Measurements from ENCODE around the gene FLT3.
"Not testable (repeated sequence)": the region's sequence is repeated elsewhere in the genome, so short reads cannot be mapped to it uniquely, and the experiment has no call there.

FLT3 gene

DNA sequence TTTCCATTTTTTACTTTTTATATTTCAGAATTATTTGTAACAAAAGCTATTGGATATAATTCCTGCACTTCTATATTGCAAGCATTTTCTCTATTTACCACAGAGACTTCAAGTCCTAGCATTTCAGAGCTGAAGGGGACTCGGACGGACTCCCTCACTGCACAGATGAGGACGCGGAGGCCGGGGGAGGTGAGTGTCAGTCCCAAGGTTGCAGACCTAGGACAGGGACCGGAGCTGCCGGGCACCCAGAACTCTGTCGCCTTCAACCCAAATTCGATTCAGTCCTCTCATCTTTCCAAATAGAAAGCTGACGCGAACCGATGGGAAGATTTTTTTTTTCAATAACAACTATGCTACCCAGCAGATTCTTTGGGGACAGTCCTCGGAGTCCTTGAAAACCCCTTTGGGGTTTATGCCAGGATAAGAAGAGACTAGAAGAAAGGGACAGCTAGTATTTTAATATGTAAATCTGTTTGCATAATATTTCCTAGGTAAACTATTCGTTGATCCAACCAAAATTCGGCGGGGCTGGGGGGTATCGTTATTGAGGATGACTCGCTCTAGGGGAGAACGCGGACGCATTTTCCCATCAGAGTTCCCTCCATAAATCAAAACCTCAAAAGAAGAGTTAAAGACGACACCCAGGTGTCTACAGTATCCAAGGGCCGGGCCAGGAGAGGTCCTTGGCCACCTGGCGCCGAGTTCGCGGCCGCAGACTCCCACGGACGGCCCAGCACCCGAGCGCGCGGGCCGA is 803 bp downstream of the FLT3 start:
- DNase-seq = no peak

DNA sequence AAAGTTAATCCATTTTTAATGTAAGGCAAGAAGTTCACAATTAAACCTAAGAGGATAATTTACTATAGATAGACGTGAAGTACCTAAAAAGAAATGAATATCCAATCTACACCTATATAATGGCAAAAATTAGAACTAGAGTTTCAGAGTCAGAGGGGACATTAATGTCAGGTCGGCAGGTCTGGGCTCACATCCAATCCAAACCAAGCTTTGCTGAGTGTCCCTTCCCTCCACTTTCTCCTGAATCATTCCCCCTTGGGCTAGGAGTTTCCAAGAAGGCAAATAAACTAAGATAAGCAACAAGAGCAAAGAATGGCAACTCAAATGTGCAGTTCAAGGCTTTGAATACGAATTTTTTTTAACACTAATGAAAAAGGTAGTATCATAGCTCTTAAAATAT is 2.9 kb downstream of the FLT3 start:
- DNase-seq = no peak

DNA sequence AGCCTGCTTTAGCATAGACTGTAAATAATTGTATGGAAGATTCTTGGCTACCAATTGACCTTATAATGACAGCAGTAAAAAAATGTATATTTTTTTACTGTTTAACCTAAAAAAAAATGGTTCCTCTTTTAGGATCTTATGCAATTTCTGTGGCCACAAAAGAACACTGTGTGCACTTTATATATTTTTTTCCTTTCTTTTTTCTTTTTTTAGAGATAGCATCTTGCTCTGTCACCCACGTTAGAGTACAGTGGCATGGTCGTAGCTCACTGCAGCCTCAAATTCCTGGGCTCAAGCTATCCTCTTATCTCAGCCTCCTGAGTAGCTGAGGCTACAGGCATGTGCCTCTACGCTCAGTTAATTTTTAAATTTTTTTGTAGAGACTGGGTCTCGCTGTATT is 6.1 kb downstream of the FLT3 start:
- DNase-seq = no peak

DNA sequence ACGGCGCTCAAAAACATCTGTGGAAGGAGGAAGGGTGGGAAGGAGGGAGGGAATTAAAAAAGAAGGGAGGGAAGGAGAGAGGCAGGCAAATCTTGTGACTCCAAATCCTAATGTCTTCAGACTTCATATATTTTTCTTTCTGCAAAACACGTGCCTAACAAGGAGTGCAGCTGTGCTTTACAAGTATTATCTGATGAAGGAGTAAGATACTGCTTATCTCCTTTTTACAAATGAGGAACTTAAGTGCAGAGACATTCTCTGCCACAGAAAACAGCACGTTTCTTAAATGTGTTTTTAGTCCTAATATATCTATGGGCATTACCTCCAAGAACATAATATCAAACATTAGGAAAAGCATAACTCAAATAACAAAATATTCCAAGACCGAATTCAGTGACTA is 6.5 kb downstream of the FLT3 start:
- no peak for DNase-seq

DNA sequence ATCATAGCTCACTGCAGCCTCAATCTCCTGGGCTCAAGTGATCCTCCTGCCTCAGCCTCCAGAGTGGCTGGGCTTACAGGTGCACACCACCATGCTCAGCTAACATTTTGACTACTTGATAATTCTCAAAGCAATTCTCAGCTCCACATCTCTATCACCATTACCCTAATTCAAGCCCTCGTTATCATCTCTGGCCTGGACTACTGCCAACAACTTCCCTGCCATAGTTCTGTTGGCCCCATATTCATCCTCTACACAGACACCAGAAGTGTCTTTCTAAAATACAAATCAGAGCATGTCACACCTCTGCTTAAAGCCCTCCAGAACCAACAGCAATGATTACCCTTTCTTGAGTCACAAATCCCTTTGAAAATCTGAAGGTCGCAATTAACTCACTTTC is 7.9 kb downstream of the FLT3 start:
- no peak for DNase-seq

DNA sequence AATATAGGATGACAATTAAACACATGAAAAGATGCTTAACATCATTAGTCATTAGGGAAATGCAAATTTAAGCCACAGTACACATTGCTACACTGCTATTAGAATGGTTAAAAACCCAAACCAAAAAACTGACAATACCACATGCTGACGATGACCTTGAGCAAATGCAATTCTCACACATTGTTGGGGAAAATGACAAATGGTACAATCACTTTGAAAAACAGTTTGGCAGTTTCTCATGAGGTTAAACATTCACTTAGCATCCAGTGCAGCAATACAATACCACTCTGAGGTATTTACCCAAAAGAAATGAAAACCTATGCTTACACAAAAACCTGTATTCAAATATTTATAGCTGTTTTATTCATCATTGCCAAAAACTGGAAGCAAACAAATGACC is 11.3 kb downstream of the FLT3 start:
- no peak for DNase-seq

DNA sequence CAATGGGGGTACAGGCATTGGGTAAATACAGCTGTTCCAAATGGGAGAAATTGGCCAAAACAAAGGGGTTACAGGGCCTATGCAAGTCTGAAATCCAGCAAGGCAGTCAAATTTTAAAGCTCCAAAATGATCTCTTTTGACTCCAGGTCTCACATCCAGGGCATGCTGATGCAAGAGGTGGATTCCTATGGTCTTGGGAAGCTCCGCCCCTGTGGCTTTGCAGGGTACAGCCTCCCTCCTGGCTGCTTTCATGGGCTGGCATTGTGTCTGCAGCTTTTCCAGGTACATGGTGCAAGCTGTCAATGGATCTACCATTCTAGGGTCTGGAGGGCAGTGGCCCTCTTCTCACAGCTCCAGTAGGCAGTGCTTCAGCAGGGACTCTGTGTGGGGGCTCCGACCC is 22.6 kb downstream of the FLT3 start:
- not testable (repeated sequence) for DNase-seq

DNA sequence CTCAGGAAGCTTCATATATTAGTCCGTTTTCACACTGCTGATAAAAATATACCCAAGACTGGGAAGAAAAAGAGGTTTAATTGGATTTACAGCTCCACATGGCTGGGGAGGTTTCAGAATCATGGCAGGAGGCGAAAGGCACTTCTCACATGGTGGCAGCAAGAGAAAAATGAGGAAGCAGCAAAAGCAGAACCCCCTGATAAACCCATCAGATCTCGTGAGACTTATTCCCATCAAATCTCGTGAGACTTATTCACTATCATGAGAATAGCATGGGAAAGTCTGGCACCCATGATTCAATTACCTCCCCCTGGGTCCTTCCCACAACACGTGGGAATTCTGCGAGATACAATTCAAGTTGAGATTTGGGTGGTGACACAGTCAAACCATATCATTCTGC is 23.1 kb downstream of the FLT3 start:
- no peak for DNase-seq

DNA sequence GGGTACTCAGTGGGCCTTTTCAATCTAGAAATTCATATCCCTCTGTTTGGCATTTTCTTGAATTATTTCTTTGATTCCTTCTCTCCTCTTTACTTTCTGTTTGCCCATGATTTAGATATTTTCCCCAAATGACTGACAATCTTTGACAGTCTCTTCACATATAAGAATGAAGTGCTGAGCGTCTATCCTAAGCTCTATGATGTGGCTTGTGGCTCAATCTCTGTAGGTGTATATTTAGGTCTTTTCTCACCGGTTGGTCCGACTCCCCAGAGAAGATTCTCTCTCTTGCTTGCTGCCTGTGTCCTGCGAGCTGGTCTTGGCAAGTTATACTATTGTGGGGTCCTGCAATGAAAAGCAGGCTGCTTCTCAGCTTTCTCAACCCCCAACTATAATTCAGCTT is 29.0 kb downstream of the FLT3 start:
- no peak for DNase-seq

DNA sequence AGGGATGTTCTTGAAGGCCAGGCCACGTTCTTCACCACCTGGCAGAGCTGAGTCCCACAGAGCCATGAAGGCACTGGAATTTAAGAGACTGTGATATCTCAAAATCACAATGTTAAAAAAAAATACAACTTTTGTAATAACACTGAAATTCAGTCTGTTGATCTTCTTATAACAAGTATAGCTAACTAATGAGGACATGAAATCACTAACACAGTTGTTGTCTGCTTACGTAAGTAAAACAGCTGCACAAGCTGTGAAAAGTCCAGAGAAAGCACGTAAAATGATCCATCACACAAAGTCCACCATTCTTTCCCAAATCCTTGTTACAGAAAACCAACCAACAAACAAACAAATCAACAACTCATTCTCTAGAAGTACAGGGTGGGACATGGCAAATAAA is 32.9 kb downstream of the FLT3 start:
- no peak for DNase-seq

DNA sequence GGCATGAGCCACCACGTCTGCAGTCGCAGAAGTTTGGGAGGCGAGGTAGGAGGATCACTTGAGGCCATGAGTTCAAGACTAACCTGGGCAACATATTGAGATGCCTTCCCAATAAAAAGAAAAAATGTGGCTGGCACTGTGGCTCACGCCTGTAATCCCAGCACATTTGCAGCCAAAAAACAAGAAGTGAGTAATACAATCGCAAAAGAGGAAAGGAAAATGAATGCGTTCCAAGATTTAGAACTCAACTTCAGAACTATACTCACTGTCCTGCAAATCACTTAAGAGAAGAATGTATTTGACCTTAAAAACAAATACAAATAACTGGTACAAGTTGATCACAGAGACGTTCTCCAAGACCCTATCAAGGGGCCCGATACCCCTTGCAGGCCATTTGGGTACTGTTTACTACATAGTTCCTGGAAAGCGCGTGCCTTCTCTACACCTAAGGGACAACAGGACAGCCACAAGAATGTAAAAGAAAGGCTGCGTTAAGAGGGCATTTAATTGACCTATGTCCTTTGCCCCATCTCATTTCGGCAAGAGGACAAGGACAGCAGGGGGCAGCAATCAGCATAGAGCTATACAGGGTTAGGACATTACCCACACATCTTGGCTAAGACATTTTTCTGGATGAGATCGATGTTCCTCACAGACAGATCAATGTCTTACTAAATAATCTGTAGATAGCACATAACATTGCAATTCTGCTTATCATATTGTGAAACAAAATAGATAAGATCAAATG is 41.3 kb downstream of the FLT3 start:
- DNase-seq = peak; percentile 5

DNA sequence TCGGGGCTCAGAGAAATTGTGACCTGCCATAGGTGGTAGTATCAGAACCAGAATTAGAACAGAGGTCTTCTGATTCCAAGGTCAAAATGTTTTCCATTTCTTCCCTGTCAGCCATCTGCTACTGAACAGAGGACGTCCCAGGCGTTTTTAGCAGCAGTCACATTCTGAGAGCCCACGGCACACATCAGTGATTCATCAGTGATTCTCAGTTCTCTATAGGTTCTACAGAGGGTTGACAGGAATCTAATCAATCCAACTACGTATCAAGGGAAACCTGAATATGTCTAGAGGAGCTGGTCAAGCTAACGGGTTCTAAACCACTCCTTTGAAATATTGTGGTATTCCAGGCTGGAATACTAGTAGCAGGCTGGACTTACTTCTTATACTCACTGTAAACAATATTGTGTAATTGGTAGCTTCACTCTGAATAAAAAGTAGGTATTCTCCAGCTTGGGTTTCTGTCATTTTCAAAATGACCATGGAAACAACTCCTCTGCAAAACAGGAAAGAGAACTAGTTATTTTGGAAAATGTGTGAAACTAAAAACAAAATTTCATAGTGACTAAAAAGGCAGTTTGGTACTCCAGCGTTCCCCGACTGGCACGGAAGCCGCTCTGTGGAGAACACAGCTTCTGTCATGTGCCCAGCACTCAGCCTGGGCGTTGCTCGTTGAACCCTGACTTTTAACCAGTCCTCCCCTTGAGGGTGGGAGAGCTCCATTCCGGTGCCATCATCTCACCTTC is 43.2 kb downstream of the FLT3 start:
- DNase-seq = no peak

DNA sequence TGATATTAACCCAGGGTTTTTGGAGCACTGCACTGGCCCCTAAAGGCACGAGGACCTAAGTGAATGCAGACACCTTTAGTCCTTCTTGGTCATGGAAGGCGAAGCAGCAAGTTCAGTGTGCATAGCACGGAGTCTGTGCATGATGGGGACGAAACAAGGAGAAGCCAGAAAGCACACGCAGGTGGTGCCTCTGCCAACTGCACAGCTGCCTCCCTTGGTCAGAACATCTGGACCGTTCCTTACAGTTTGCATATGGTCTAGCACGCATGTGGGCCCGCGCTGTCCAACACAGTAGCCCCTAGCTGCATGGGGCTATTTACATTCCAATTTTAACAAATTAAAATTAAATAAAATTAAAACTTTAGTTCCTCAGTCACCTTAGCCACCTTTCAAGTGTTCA is 44.0 kb downstream of the FLT3 start:
- no peak for DNase-seq

DNA sequence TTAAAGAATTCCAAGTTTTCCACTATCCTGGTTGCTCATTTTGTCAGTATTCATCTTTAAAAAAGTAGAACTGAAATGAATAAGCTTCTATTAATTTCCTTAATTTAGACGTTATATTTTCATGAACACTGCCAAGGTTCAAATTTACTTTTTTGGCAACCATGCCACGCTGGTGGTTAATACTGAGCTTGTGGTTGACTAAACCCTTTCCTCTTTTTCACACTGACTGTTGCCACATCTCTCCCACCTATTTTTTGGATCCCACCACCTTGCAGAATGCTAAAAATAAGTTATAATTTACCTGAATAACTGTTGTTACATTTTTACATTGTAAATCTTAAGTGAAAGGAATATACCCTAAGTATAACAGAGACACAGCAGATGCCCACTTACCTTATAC is 45.0 kb downstream of the FLT3 start:
- no peak for DNase-seq

DNA sequence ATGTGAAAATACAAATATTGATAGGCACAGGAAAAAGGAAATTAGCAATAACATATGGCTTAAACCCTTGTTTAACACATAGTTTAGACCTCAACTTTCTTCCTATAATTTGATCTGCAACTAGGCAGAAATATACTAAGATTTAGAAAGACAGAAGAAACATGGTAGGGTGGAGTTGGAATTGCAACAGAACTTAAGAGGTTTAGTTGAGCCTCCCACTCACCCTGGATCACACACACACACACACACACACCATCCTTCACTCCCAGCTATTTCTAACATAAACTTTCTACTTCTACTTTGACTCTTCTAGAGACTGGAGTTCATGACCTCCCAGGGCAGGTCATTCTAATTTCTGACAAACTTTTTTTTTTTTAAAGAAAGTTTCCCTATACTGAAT is 47.4 kb downstream of the FLT3 start:
- DNase-seq = no peak

DNA sequence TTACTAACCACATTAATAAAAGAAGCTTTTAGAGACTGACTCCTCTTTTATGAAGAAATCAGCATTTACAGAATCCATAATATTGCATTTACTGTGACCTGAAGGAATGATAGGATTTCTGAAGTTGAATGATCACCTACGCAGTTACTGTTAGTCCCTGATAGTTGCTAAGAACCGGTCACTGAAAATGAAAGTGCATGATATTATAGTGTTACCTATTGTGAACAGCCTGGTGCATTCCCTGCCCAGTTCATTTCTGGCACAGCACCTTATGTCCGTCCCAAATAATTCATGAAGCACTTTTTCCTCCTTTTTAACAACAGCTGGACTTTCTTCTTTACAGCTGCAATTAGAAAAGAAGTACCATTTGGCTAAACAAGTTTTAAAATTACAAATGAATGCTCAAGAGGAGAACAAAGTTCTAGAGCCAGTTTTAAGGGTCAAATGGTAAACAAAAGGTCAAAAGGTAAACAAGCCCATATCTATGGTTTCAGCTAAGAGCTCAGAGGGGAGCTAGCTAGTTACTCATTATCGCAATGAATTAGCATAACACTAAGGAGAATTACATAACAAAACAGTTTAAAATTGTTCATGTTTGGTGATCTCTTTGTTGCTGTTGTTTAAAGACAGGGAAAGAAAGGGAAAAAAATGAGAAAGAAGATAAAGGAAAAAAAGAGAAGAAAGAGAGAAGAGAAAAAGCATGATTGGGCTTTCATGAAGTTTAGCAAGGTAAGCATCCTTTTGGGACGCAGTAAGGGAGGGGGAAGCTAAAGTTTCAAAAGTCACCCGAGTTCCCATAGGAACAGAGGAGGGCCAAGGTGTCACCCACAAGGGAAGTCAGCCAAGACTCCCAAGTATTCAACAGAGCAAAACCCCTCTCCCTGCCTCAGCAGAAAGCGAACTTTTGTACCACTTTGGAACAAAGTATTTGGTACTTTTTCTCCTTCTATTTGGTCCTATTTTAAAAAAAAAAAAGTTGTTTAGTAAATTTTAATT is 50.2 kb downstream of the FLT3 start:
- DNase-seq = no peak

DNA sequence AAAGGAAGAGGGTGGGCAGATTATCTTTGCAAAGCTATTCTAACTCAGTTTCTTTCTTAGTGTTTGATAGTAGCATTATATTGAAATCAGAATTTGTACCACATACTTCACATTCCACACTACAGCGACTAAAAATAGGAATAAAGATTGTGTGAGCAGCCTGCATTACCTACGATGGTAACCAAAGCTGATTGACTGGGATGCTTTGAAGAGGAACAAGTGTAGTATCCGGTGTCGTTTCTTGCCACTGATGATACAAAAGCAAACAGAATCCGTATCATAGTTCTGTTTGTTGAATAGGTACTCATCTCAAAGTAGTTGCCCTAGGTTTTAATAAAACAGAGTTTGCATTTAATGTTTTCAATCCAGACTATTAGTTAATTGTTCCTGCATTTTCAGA is 51.2 kb downstream of the FLT3 start:
- no peak for DNase-seq

DNA sequence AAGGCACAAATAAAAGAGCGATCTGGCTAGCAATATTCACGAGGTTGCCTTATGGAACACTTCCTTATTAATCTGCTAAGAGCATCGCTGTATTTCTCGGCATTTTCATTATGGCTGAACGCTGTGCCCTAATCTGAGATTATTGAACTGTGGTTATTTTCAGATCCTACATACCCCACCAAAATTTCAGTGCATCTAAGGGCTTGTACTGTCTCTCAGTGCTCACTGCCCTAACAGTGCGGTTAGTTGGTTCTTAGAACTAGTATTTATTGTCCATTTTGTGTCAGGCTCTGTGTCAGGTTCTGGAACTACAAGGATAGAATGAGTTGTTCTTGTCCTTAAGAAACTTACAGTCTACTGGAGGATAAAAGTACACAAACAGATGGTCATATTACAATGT is 51.6 kb downstream of the FLT3 start:
- no peak for DNase-seq

DNA sequence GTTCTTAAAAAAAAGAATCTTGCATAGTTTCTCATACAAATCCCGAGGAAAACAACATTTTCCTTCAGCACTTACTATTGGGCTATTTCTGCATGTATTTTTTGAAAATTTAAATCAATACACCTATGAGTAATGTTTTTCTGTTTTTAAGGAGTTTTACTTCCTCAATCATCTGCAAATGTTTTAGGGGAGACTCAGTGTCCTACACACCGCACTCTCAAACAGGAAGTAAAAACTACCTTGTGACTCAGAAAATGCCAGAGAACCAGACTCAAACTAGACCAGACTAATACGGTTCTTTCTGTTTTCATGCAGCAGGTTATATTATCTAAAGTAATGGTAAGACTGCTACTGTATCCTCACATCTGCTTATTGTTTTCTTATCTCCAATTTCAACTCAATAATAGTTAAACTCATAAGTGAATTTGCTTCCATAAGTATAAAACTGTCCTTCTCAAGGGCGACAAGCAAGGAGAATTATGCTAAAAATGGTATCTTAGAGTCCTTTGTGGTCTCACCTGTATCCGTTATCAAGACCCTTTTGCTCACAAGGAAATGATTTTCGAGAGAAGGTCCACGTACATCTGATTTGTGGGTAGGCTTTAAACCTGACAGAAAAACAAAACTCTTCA is 52.5 kb downstream of the FLT3 start:
- DNase-seq = peak; percentile 46

DNA sequence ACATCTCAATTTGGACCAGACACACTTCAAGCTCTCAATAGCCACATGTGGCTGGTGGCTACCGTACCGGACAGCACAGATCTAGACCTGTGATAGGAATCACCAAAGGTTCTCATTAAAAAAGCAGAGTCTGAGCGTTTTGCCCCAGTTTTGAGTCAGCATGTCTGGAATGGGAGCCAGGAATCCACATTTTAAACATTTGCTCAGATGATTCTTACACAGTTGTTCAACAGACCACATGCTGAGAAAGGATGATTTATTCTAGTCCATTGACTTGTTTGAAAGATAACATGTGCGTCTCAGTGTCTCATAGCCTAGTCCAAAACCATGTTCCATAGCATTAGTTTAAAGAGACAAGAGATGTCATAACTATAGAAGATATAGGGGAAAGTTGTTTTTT is 53.4 kb downstream of the FLT3 start:
- DNase-seq = peak; percentile 82

DNA sequence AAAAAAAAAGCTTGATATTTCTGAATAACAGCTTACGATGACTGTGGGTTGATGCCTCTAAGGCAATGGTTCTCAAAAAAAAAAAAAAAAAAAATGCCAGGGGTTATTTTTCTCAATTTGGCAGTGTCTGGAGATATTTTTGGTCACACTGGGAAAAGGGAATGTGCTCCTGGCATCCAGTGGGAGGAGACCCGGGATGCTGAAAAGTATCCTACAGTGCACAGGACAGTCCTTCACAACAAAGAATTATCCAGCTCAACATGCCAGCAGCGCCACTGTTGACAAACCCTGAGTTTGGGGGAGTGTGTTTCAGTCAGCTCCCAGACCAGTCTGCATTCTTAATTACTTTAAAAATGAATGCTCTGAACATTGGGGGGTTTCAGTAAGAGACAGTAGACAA is 54.5 kb downstream of the FLT3 start:
- DNase-seq = no peak

DNA sequence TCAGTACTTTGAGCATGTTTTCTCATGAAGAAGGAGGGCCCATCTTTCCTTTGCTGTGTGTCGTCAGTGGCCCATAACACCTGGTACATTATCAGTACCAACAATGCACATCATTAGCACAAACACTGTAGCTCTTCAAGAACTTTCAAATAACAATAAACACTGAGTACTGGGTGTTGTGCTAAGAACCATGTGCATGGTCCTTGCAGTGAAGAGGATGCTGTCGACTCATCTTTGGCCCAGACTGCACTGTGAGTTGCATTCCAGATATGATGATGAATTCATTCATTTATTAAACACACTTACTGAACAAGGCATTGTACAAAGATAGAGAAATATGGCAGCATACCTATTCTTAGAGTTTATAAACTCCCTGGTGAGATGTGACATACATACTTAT is 55.8 kb downstream of the FLT3 start:
- peak; percentile 35 for DNase-seq
